GM18873 (cell line): Measurements from ENCODE around the gene PLS3.
A peak's percentile ranks its signal among the peaks of the same experiment; 100 is the strongest.
"Not testable (repeated sequence)": the region's sequence is repeated elsewhere in the genome, so short reads cannot be mapped to it uniquely, and the experiment has no call there.

ENCODE experiments used
- ATAC-seq: cut with Tn5 transposase; IDR thresholded peaks from one replicate; pipeline ENCODE4 v1.9.1; 2021; ENCODE audit warnings: mild to moderate bottlenecking, moderate library complexity, moderate number of reproducible peaks; ENCODE audit not compliant: unreplicated experiment, low FRiP score

The PLS3 gene

DNA sequence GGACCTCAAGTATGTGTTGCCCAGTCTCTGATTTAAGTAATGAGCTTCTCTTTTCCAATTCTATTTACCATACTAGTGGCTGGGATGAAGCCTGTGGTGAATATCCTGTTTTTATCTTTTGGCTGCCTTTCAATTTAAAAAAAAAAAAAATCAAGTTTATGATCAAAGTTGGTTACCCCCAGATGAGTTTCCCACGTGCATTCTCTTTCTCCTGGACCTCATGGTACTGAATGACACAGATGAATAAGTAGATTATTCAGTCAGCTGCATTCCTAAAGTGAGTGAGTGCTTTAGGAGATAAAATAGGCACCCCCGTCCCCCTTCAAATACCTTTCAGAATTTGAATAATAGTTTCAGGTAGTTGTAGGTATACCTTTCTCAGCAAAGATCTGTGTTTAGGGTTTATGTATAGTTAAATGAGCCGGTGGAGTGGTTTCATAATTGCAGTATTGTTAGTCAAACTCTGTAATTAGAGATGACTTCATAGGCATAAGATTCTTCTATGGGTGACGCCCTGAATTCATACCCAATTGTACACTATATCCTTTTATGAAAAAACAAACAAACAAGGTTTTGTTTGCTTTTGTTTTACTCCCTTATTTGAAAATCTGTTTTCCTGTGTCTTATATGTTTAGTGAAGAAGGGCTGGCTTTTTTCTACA is 41.9 kb downstream of the PLS3 start:
- no peak for ATAC-seq

GRCh38 chrX:115603534-115604074 is 42.6 kb downstream of the PLS3 start:
- ATAC-seq: no peak

DNA sequence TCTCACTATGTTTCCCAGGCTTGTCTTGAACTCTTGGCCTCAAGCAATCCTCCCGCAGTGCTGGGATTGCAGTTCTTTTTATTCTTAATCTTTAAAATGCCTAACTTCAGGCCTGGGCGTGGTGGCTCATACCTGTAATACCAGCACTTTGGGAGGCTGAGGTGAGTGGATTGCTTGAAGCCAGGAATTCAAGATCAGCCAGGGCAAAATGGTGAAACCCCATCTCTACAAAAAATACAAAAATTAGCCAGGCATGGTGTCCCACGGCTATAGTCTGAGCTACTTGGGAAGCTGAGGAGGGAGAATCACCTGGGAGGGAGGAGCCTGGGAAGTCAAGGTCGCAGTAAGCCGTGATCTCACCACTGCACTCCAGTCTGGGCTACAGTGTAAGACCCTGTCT is 45.9 kb downstream of the PLS3 start:
- no peak for ATAC-seq

GRCh38 chrX:115609621-115610020 is 48.6 kb downstream of the PLS3 start:
- ATAC-seq: no peak

DNA sequence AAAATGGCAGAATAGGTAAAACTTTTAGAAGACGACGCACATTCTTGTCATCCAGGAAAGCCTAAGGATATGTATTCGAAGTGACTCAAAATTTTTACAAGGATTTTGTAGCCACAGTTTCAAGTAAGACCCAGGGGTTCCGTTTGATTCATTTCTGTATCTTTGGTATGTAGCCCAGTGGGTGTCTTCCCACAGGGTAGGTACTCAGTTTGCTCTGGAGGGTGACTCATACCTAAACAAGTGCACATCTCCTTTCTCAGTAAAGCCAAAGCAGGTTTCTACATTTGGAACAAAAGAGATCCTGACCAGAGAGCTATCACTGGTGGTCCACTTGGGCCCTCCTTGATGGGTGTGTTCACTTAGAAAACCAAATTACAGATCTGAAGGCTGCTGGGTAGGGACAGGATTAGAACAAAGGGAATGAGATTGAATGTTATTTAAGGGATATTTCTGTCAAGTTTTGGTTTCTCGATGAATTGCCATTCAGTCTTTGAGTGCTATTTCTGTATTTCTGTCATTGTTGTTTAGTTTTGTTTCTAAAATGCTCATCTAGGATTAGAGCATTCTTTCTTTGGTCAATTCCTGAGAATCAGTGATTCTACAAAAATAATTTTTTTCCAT is 56.1 kb downstream of the PLS3 start:
- peak; percentile 97 for ATAC-seq

DNA sequence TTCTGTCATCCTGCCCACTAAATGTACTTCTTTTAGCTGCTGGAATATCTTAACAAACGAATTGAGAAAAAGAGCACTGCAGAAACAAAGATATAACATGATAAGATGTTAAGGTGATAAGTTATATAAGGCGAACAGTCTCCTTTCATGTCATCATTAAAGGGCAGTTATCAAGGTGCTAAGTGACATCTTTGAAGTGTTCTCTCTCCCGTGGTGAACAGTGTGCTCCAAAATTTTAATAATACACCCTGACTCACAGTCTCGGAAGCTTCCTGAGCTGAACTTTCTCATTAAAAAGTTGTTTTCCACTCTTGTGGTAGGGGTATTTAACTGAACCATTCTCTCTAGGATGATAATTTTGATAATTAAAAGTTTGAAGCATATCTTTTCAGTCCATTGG is 61.6 kb downstream of the PLS3 start:
- ATAC-seq: no peak

- ATAC-seq: no peak
Measured at GRCh38 chrX:115624916-115625315, 63.9 kb downstream of the PLS3 start.

DNA sequence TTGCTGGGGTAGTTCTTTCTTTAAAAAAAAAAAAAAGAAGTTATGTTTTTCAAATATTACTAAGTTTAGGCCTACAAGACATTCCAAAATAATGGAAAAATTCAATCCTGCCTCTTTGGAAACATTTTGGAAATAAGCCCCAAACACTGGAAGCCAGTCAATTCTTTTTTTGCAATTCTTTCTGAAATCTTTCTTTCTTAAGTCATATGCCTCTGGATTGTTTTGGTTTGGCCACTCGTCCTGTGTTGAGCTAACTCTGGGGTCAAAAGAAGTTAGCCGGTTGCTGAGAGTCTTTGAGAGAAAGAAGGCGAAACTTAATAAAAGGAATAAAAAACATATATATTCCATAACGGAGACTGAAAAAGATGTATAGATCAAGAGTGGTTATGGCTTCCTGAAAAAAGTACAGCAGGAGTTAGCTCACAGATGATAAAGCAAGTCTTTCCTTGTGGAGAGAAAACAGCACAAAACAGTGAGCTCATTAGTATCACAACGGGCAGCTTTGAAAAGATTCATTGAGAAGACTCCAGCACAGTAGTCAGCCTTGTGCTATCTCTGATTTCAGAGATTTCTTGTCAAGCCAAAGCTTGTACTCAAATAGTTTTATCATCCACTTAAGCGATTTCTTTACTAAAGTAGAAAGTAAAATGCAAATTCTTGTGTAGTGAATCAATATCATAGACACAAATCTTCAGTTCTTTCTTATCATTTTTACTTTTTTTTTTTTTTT is 64.8 kb downstream of the PLS3 start:
- no peak for ATAC-seq

DNA sequence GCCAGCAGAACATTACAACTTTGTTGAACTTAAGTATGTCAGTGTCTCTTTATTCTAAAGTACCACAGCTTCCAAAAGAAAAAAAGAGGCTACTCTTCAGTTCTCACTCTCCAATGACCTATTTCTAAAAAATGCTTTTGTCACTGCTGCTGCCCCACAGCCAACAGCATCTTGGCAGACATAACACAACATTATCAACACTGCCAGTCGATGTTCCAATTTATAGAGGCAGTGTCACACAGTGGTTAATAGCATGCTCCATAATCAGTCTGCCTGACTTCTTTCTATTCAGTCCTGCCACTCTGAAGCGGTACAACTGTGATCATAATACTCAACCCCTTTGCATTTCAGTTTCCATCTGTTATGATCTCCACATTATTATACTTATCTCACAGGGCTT is 69.2 kb downstream of the PLS3 start:
- no peak for ATAC-seq

DNA sequence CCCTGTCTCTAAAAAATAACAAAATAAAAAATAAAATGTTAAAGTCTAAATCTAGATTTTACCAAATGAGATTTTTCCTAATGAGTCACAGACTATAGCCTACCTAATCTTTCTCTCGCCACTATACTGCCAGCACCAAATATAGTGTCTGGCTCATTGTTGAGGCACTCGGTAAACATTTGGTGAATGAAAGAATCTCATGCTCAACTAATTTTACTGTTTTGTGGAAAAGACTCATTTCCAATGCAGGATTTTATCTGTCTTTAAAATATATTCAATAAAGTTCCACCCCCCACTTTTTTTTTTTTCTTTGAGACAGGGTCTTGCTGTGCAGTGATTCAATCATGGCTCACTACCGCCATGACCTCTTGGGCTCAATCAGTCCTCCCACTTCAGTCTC is 71.5 kb downstream of the PLS3 start:
- ATAC-seq: no peak

DNA sequence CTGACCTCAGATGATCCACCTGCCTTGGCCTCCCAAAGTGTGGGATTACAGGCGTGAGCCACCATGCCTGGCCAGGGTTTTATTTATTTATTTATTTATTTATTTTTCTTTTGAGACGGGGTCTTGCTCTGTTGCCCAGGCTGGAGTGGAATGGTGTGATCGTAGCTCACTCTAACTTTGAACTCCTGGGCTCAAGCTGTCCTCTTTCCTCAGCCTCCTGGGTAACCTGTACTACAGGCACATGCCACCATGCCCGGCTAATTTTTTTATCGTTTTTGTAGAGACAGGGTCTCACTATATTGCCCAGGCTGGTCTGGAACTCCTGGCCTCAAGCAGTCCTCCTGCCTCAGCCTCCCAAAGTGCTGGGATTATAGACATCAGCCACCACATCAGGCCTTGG is 72.4 kb downstream of the PLS3 start:
- ATAC-seq: not testable (repeated sequence)

GRCh38 chrX:115639334-115639880 is 78.4 kb downstream of the PLS3 start:
- ATAC-seq: no peak

- no peak for ATAC-seq
Measured at GRCh38 chrX:115642311-115642710, 81.3 kb downstream of the PLS3 start.

DNA sequence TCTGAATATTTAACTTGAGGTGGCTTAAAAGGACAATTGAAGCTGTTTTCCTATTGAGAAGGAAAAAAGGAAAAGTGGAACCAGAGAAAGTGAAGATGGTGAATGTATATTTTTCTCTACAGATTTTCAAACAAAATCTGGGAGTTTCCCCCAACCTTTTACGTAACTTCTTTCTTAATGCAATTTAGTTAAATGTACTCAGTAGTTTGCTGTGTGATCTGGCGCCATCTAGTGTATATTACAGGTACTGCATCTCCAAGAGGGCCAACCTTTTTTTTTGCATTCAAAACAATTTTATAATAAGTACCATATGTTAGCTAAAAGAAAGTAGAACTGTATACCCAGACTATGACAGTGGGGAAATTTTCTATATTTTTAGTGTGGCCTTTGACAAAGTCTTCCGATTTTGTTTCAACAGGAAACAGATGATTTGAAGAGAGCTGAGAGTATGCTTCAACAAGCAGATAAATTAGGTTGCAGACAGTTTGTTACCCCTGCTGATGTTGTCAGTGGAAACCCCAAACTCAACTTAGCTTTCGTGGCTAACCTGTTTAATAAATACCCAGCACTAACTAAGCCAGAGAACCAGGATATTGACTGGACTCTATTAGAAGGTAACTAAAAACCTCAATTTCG is 82.0 kb downstream of the PLS3 start:
- no peak for ATAC-seq

GRCh38 chrX:115644397-115644796 is 83.4 kb downstream of the PLS3 start:
- ATAC-seq: not testable (repeated sequence)

GRCh38 chrX:115649461-115650063 is 88.6 kb downstream of the PLS3 start:
- ATAC-seq: no peak

GRCh38 chrX:115650449-115650848 is 89.5 kb downstream of the PLS3 start:
- no peak for ATAC-seq

DNA sequence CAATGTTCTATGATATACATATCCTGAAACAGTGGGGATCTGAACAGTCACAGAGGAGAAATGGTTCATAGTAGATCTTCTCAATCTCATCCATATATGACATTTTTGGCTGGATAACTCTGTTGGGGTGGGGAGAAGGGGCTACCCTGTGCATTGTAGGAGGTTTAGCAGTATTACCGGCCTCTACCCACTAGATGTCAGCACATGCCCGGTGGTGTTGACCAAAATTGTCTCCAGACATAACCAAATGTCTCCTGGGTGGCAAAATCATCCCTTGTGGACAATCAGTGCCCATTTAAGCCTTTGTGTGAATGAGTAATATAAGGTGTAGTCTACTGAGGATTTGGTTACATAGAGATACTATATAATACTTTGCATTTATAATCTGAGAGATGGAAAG is 89.9 kb downstream of the PLS3 start:
- peak; percentile 71 for ATAC-seq

- no peak for ATAC-seq
Measured at GRCh38 chrX:115652221-115652620, 91.2 kb downstream of the PLS3 start.

GRCh38 chrX:115665122-115665521 is 104.1 kb downstream of the PLS3 start:
- no peak for ATAC-seq
